Osteoblast (primary cell): ENCODE measurements around the gene TNS3. TPM values are rescaled to one million over a fixed set of nuclear protein-coding genes. Genes with fewer than 3 reads are reported as not detected.

Experiments
- DNase-seq: peaks from one replicate; pipeline ENCODE4 v3.0.0; 2011; ENCODE audit warnings: low spot score, mixed read lengths; ENCODE audit not compliant: insufficient read length; ENCODE audit errors: missing footprints
- H2AFZ ChIP-seq: 2 replicates; pipeline ENCODE4 v1.6.0; 2011; ENCODE audit warnings: mild to moderate bottlenecking, low read length
- H3K27ac ChIP-seq: 2 replicates; pipeline ENCODE4 v1.5.1; 2011; ENCODE audit warnings: mild to moderate bottlenecking, low read depth, low read length, moderate library complexity
- H3K27me3 ChIP-seq: 2 replicates; pipeline ENCODE4 v1.6.0; 2012; ENCODE audit warnings: mild to moderate bottlenecking, control low read depth, inconsistent platforms, low read length, moderate library complexity; ENCODE audit not compliant: insufficient read depth
- H3K36me3 ChIP-seq: 2 replicates; pipeline ENCODE4 v1.5.1; 2011; ENCODE audit warnings: mild to moderate bottlenecking, low read length, control low read depth, moderate library complexity; ENCODE audit not compliant: insufficient read depth
- H3K4me1 ChIP-seq: 2 replicates; pipeline ENCODE4 v1.5.1; 2011; ENCODE audit warnings: mild to moderate bottlenecking, low read length, control low read depth, moderate library complexity; ENCODE audit not compliant: insufficient read depth
- H3K4me2 ChIP-seq: 2 replicates; pipeline ENCODE4 v1.6.0; 2011; ENCODE audit warnings: mild to moderate bottlenecking, low read length; ENCODE audit not compliant: insufficient read depth
- H3K4me3 ChIP-seq: fragments of 200-600 bp; sonication (generic); 3 replicates; pipeline ENCODE4 v1.5.1; 2012; ENCODE audit warnings: mild to moderate bottlenecking, low read length, inconsistent platforms; ENCODE audit not compliant: insufficient read depth
- H3K79me2 ChIP-seq: 2 replicates; pipeline ENCODE4 v1.6.0; 2012; ENCODE audit warnings: mild to moderate bottlenecking, low read length, control low read depth, inconsistent platforms; ENCODE audit not compliant: insufficient read depth
- H3K9me3 ChIP-seq: 2 replicates; pipeline ENCODE4 v1.5.1; 2011; ENCODE audit warnings: low read depth, low read length, control low read depth
- H4K20me1 ChIP-seq: 2 replicates; pipeline ENCODE4 v1.6.0; 2012; ENCODE audit warnings: mild to moderate bottlenecking, low read length, control low read depth; ENCODE audit not compliant: insufficient read depth
- total RNA-seq: library from RNA; depleted of rRNA; stranded (reverse); fragments of >200 nt; gene quantifications from 2 replicates; pipeline ENCODE4 v1.2.3, GENCODE V29; 2012
- TF ChIP-seq, protein P1 (sequence below): IDR thresholded peaks from 2 replicates; pipeline ENCODE4 v1.5.1; 2011; ENCODE audit warnings: mild to moderate bottlenecking, low read depth, low read length, moderate library complexity; ENCODE audit errors: extremely low read depth

The TNS3 gene
- total RNA-seq, 1 donor = 67.3 TPM

DNA sequence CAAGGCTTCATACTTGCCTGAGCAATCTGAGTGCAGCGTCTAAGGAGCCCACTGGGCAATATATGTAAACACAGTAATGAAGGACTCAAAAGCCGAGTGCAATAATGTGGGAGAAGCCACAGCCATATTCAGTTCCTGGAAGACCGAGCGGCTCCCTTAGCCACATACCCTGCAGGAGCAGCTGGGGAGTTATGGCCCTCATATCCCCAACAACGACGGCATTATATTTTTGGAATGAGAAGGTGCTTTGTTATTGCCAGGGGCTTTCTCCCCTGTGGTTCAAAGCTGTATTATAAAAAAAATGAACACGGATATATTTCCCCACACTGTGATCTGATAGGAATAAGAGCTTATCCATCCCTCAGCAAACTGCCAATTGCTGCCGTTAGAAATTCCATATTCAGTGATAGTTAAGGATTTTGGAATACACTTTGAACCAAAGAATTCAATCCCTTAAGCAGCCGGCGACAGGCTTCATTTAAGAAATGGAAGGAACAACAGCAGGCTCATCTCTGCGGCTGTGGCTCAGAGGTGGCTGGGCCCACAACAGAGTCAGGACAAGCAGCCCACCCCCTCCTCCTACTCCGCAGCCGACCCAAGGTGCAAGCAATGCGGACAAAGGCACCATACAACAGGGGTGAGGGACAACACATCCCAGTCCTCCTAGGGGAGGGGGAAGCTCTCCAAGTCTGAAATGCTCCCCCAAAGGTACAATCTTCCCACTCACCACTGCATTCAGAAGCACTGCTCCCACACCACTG, 77.2 kb downstream of the TNS3 start:
- H4K20me1 ChIP-seq = peaks cover 23% of the 10 kb centered on the region
- H3K27ac ChIP-seq = peak overlapping the region; percentile 81
- no peaks in the 10 kb centered on the region for H3K27me3 ChIP-seq
- H2AFZ ChIP-seq = no peak overlapping the region
- peaks cover 39% of the 10 kb centered on the region for H3K79me2 ChIP-seq
- TF ChIP-seq, protein P1, sequence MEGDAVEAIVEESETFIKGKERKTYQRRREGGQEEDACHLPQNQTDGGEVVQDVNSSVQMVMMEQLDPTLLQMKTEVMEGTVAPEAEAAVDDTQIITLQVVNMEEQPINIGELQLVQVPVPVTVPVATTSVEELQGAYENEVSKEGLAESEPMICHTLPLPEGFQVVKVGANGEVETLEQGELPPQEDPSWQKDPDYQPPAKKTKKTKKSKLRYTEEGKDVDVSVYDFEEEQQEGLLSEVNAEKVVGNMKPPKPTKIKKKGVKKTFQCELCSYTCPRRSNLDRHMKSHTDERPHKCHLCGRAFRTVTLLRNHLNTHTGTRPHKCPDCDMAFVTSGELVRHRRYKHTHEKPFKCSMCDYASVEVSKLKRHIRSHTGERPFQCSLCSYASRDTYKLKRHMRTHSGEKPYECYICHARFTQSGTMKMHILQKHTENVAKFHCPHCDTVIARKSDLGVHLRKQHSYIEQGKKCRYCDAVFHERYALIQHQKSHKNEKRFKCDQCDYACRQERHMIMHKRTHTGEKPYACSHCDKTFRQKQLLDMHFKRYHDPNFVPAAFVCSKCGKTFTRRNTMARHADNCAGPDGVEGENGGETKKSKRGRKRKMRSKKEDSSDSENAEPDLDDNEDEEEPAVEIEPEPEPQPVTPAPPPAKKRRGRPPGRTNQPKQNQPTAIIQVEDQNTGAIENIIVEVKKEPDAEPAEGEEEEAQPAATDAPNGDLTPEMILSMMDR = no peak
- H3K4me2 ChIP-seq = no peak overlapping the region
- H3K9me3 ChIP-seq = no peaks in the 10 kb centered on the region
- DNase-seq = peak; percentile 26
- peaks cover 55% of the 10 kb centered on the region for H3K4me1 ChIP-seq
- H3K36me3 ChIP-seq = peaks cover 22% of the 10 kb centered on the region
- H3K4me3 ChIP-seq = no peak overlapping the region

- H3K4me3 ChIP-seq = no peak overlapping the region
- H3K4me2 ChIP-seq = no peak overlapping the region
- H4K20me1 ChIP-seq = peaks cover 20% of the 10 kb centered on the region
- peak overlapping the region; percentile 81 for H3K27ac ChIP-seq
- peaks cover 37% of the 10 kb centered on the region for H3K79me2 ChIP-seq
- H3K9me3 ChIP-seq = no peaks in the 10 kb centered on the region
- H3K36me3 ChIP-seq = peaks cover 14% of the 10 kb centered on the region
- DNase-seq = no peak
- peaks cover 55% of the 10 kb centered on the region for H3K4me1 ChIP-seq
- H3K27me3 ChIP-seq = no peaks in the 10 kb centered on the region
- H2AFZ ChIP-seq = no peak overlapping the region
- TF ChIP-seq, protein P1 = no peak
Measured at GRCh38 chr7:47503281-47503680, 78.6 kb downstream of the TNS3 start.

- no peak for DNase-seq
- Histone ChIP-seq H3K36me3 (peaks cover 18% of the 10 kb centered on the region), H2AFZ (no peak overlapping the region), H3K79me2 (peaks cover 39% of the 10 kb centered on the region), H3K27ac (peak overlapping the region; percentile 81), H3K9me3 (no peaks in the 10 kb centered on the region), H3K4me3 (no peak overlapping the region), H4K20me1 (peaks cover 25% of the 10 kb centered on the region), H3K27me3 (no peaks in the 10 kb centered on the region), H3K4me2 (no peak overlapping the region), H3K4me1 (peaks cover 49% of the 10 kb centered on the region)
- TF ChIP-seq, protein P1 = no peak
Measured at GRCh38 chr7:47502240-47502877, 79.6 kb downstream of the TNS3 start.

GRCh38 chr7:47501406-47501805, 80.5 kb downstream of the TNS3 start:
- Histone ChIP-seq H3K9me3 (no peaks in the 10 kb centered on the region), H3K79me2 (peaks cover 40% of the 10 kb centered on the region), H3K27me3 (no peaks in the 10 kb centered on the region), H2AFZ (no peak overlapping the region), H3K36me3 (peaks cover 17% of the 10 kb centered on the region), H4K20me1 (peaks cover 29% of the 10 kb centered on the region), H3K27ac (peak overlapping the region; percentile 81), H3K4me3 (peak overlapping the region; percentile 0), H3K4me1 (peaks cover 40% of the 10 kb centered on the region), H3K4me2 (peak overlapping the region; percentile 40)
- DNase-seq = peak; percentile 88
- TF ChIP-seq, protein P1 = no peak
